SKM-1 treated with dmso at 0.1 percent for 144 hours (cell line): ENCODE results near the gene SMARCA2.

Source experiments
- DNase-seq: peaks from one replicate; lab custom pipeline; 2025; ENCODE audit not compliant: unreplicated experiment; lab: John Stamatoyannopoulos, UW

SMARCA2 gene

GRCh38 chr9:2039294-2040180 lies 24.4 kb downstream of the SMARCA2 start:
- DNase-seq: no peak

- DNase-seq: no peak
These were observed 25.7 kb downstream of the SMARCA2 start for GRCh38 chr9:2040828-2041227.

GRCh38 chr9:2041736-2042135 lies 26.6 kb downstream of the SMARCA2 start:
- no peak for DNase-seq

- DNase-seq: no peak
These were observed 28.1 kb downstream of the SMARCA2 start for GRCh38 chr9:2043243-2043642.

GRCh38 chr9:2043881-2044462 lies 28.8 kb downstream of the SMARCA2 start:
- DNase-seq: no peak

GRCh38 chr9:2047144-2047671 lies 32.1 kb downstream of the SMARCA2 start:
- no peak for DNase-seq

GRCh38 chr9:2047916-2048315 lies 32.8 kb downstream of the SMARCA2 start:
- DNase-seq: no peak

- DNase-seq: no peak
These were observed 35.1 kb downstream of the SMARCA2 start for GRCh38 chr9:2050236-2050635.

GRCh38 chr9:2053883-2054845 lies 39.0 kb downstream of the SMARCA2 start:
- no peak for DNase-seq

GRCh38 chr9:2055203-2055658 lies 40.1 kb downstream of the SMARCA2 start:
- no peak for DNase-seq

GRCh38 chr9:2059274-2059929 lies 44.3 kb downstream of the SMARCA2 start:
- no peak for DNase-seq

GRCh38 chr9:2060424-2060823 lies 45.3 kb downstream of the SMARCA2 start:
- DNase-seq: no peak

GRCh38 chr9:2065704-2066103 lies 50.6 kb downstream of the SMARCA2 start:
- no peak for DNase-seq

- no peak for DNase-seq
These were observed 51.4 kb downstream of the SMARCA2 start for GRCh38 chr9:2066312-2067273.

- no peak for DNase-seq
These were observed 57.7 kb downstream of the SMARCA2 start for GRCh38 chr9:2072752-2073405.

- no peak for DNase-seq
These were observed 67.6 kb downstream of the SMARCA2 start for GRCh38 chr9:2082772-2083171.

GRCh38 chr9:2083479-2083878 lies 68.3 kb downstream of the SMARCA2 start:
- no peak for DNase-seq

- no peak for DNase-seq
These were observed 70.6 kb downstream of the SMARCA2 start for GRCh38 chr9:2085716-2086115.

- DNase-seq: no peak
These were observed 71.0 kb downstream of the SMARCA2 start for GRCh38 chr9:2086116-2086515.
